ENCODE results near the gene ADARB2.
"Not testable (repeated sequence)": the region's sequence is repeated elsewhere in the genome, so short reads cannot be mapped to it uniquely, and the experiment has no call there.

Gene ADARB2

DNA sequence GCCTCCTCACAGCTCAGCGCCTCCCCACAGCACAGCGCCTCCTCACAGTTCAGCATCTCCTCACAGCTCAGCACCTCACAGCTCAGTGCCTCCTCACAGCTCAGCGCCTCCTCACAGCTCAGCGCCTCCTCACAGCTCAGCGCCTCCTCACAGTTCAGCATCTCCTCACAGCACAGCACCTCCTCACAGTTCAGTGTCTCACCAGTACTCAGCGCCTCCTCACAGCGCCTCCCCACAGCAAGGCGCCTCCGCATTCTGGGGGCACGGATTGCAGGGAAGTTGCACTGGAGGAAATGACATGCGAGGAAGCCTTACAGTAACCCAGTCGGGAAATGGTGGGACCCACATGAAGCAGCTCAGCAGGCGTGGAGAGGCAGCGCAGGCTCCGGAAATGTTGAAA is 409.6 kb downstream of the ADARB2 start:
- H3K4me1 ChIP-seq (ENCODE audit: control insufficient read depth, insufficient read depth, low read length), result no peaks in the 10 kb centered on the region
- no peaks in the 10 kb centered on the region for H3K36me3 ChIP-seq (ENCODE audit: control insufficient read depth in 2 of 2, insufficient read depth in 1 of 2, low read length in 2 of 2)
- TF ChIP-seq ZNF274 (IDR thresholded peaks at IDR 0.05; ENCODE audit: low read length) (no peak), ZNF274 (tag by site-specific recombination; IDR thresholded peaks at IDR 0.05; ENCODE audit: borderline replicate concordance) (no peak), ZBTB7A (tag by site-specific recombination; IDR thresholded peaks at IDR 0.05; ENCODE audit: low read depth) (no peak), ZNF114 (tag by site-specific recombination; IDR thresholded peaks at IDR 0.05) (no peak), ZNF670 (tag by site-specific recombination; IDR thresholded peaks at IDR 0.05; ENCODE audit: low read depth) (no peak), ZNF776 (tag by site-specific recombination; IDR thresholded peaks at IDR 0.05; ENCODE audit: borderline replicate concordance) (no peak), ZNF514 (tag by site-specific recombination; IDR thresholded peaks at IDR 0.05) (no peak), ZNF426 (tag by site-specific recombination; IDR thresholded peaks at IDR 0.05) (no peak), ZNF837 (tag by site-specific recombination; IDR thresholded peaks at IDR 0.05) (no peak), BCL11B (tag by site-specific recombination; IDR thresholded peaks at IDR 0.05; ENCODE audit: low read depth) (no peak), ZNF596 (tag by site-specific recombination; IDR thresholded peaks at IDR 0.05) (no peak), ZNF473 (tag by site-specific recombination; IDR thresholded peaks at IDR 0.05) (no peak), ZFP3 (tag by site-specific recombination; IDR thresholded peaks at IDR 0.05; ENCODE audit: low read depth) (no peak), ZNF311 (tag by site-specific recombination; IDR thresholded peaks at IDR 0.05; ENCODE audit: borderline replicate concordance) (no peak), FEZF1 (tag by site-specific recombination; IDR thresholded peaks at IDR 0.05) (no peak), GFI1B (tag by site-specific recombination; IDR thresholded peaks at IDR 0.05) (no peak)
- TF ChIP-seq, protein P1, sequence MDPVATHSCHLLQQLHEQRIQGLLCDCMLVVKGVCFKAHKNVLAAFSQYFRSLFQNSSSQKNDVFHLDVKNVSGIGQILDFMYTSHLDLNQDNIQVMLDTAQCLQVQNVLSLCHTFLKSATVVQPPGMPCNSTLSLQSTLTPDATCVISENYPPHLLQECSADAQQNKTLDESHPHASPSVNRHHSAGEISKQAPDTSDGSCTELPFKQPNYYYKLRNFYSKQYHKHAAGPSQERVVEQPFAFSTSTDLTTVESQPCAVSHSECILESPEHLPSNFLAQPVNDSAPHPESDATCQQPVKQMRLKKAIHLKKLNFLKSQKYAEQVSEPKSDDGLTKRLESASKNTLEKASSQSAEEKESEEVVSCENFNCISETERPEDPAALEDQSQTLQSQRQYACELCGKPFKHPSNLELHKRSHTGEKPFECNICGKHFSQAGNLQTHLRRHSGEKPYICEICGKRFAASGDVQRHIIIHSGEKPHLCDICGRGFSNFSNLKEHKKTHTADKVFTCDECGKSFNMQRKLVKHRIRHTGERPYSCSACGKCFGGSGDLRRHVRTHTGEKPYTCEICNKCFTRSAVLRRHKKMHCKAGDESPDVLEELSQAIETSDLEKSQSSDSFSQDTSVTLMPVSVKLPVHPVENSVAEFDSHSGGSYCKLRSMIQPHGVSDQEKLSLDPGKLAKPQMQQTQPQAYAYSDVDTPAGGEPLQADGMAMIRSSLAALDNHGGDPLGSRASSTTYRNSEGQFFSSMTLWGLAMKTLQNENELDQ (tag by site-specific recombination; IDR thresholded peaks at IDR 0.05; ENCODE audit: low read depth), result no peak
- TF ChIP-seq, protein P2, sequence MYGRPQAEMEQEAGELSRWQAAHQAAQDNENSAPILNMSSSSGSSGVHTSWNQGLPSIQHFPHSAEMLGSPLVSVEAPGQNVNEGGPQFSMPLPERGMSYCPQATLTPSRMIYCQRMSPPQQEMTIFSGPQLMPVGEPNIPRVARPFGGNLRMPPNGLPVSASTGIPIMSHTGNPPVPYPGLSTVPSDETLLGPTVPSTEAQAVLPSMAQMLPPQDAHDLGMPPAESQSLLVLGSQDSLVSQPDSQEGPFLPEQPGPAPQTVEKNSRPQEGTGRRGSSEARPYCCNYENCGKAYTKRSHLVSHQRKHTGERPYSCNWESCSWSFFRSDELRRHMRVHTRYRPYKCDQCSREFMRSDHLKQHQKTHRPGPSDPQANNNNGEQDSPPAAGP (tag by site-specific recombination; IDR thresholded peaks at IDR 0.05), result no peak
- CTCF ChIA-PET, result no interaction called here
- H3K27ac ChIP-seq (ENCODE audit: extremely low read depth, low read depth, low read length), result no peak overlapping the region
- no peaks in the 10 kb centered on the region for H3K9me3 ChIP-seq (ENCODE audit: control insufficient read depth, insufficient read depth, low read depth, low read length)
- POLR2A ChIA-PET, result no interaction called here
- H3K4me3 ChIP-seq (ENCODE audit: low read depth, low read length), result no peak overlapping the region

DNA sequence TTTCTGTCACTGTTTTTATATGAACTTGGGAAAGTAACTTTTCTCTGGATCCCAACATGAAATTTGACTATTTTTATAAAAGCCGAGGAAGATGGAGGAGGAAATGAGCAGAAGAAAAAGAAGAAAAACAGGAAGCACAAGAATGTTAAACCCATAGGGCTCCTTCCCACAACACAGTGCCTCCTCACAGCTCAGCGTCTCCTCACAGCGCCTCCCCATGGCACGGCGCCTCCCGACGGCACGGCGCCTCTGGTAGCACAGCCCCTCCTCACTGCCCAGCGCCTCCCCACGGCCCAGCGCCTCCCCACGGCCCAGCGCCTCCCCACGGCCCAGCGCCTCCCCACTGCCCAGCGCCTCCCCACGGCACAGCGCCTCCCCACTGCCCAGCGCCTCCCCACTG is 410.8 kb downstream of the ADARB2 start:
- POLR2A ChIA-PET; H3K4me1 ChIP-seq (ENCODE audit: control insufficient read depth, insufficient read depth, low read length); H3K36me3 ChIP-seq (ENCODE audit: control insufficient read depth in 2 of 2, insufficient read depth in 1 of 2, low read length in 2 of 2); H3K27ac ChIP-seq (ENCODE audit: extremely low read depth, low read depth, low read length); H3K4me3 ChIP-seq (ENCODE audit: low read depth, low read length); H3K9me3 ChIP-seq (ENCODE audit: control insufficient read depth, insufficient read depth, low read depth, low read length): not testable (repeated sequence)
- CTCF ChIA-PET, result interaction anchor here (0.6 to 1.1 kb wide), 5 partner anchors 12 to 1955 kb away, joined by 3 to 4 read pairs (median 3); no protein-coding TSS in a partner anchor

DNA sequence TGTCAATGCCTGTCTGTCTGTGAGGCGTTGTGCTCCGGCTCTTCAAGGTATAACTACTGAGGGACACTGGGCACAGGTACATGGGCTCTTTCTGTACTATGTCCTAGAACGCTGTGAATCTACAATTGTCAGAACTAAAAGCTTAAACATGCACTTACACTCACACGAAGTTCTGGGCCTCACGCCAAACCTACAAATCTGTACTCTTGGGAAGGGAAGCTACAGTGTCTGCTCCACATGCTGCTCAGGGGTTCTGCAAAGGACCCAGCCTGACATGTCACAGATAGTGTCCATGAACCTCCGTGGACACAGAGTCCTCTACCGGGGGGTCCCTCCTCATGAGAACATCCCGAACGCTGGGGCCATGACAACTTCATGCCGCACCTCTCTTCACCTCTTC is 412.4 kb downstream of the ADARB2 start:
- no peak overlapping the region for H3K4me3 ChIP-seq (ENCODE audit: low read depth, low read length)
- H3K9me3 ChIP-seq (ENCODE audit: control insufficient read depth, insufficient read depth, low read depth, low read length), result no peaks in the 10 kb centered on the region
- POLR2A ChIA-PET, result no interaction called here
- CTCF ChIA-PET, result interaction anchor here (0.7 kb wide), 1 partner anchor 1839 kb away, joined by 3 read pairs; no protein-coding TSS in a partner anchor
- no peaks in the 10 kb centered on the region for H3K36me3 ChIP-seq (ENCODE audit: control insufficient read depth in 2 of 2, insufficient read depth in 1 of 2, low read length in 2 of 2)
- H3K4me1 ChIP-seq (ENCODE audit: control insufficient read depth, insufficient read depth, low read length), result no peaks in the 10 kb centered on the region
- no peak overlapping the region for H3K27ac ChIP-seq (ENCODE audit: extremely low read depth, low read depth, low read length)
- TF ChIP-seq ZNF426 (tag by site-specific recombination; IDR thresholded peaks at IDR 0.05) (no peak), HOXC10 (CRISPR knock-in tag; IDR thresholded peaks at IDR 0.05) (no peak), ZNF354C (tag by site-specific recombination; IDR thresholded peaks at IDR 0.05; ENCODE audit: borderline replicate concordance, low read depth) (no peak), ZNF529 (tag by site-specific recombination; IDR thresholded peaks at IDR 0.05; ENCODE audit: insufficient replicate concordance) (no peak), ZNF324 (tag by site-specific recombination; IDR thresholded peaks at IDR 0.05) (no peak), ZBTB8A (tag by site-specific recombination; IDR thresholded peaks at IDR 0.05) (no peak), ZNF664 (tag by site-specific recombination; IDR thresholded peaks at IDR 0.05) (no peak), ZNF510 (tag by site-specific recombination; IDR thresholded peaks at IDR 0.05; ENCODE audit: insufficient replicate concordance) (no peak), ZEB2 (tag by site-specific recombination; IDR thresholded peaks at IDR 0.05) (no peak)
- TF ChIP-seq, protein P3, sequence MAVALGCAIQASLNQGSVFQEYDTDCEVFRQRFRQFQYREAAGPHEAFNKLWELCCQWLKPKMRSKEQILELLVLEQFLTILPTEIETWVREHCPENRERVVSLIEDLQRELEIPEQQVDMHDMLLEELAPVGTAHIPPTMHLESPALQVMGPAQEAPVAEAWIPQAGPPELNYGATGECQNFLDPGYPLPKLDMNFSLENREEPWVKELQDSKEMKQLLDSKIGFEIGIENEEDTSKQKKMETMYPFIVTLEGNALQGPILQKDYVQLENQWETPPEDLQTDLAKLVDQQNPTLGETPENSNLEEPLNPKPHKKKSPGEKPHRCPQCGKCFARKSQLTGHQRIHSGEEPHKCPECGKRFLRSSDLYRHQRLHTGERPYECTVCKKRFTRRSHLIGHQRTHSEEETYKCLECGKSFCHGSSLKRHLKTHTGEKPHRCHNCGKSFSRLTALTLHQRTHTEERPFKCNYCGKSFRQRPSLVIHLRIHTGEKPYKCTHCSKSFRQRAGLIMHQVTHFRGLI (tag by site-specific recombination; IDR thresholded peaks at IDR 0.05), result no peak
- TF ChIP-seq, protein P4, sequence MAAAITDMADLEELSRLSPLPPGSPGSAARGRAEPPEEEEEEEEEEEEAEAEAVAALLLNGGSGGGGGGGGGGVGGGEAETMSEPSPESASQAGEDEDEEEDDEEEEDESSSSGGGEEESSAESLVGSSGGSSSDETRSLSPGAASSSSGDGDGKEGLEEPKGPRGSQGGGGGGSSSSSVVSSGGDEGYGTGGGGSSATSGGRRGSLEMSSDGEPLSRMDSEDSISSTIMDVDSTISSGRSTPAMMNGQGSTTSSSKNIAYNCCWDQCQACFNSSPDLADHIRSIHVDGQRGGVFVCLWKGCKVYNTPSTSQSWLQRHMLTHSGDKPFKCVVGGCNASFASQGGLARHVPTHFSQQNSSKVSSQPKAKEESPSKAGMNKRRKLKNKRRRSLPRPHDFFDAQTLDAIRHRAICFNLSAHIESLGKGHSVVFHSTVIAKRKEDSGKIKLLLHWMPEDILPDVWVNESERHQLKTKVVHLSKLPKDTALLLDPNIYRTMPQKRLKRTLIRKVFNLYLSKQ (tag by site-specific recombination; IDR thresholded peaks at IDR 0.05; ENCODE audit: borderline replicate concordance), result no peak
